Activated naive CD8-positive, alpha-beta T cell (primary cell): Measurements from ENCODE around the gene ZFAND6.
"Not testable (repeated sequence)": the region's sequence is repeated elsewhere in the genome, so short reads cannot be mapped to it uniquely, and the experiment has no call there.

Source experiments
- H3K27ac Mint-ChIP-seq: one replicate; pipeline ENCODE4 v1.8.0; 2021; ENCODE audit warnings: mixed read lengths
- H3K27me3 Mint-ChIP-seq: one replicate; pipeline ENCODE4 v1.8.0; 2021; ENCODE audit warnings: mixed read lengths
- H3K36me3 Mint-ChIP-seq: one replicate; pipeline ENCODE4 v1.8.0; 2021; ENCODE audit warnings: mixed read lengths
- H3K4me1 Mint-ChIP-seq: one replicate; pipeline ENCODE4 v1.8.0; 2021; ENCODE audit warnings: low read depth, mixed read lengths
- H3K4me3 Mint-ChIP-seq: one replicate; pipeline ENCODE4 v1.8.0; 2021; ENCODE audit warnings: mild to moderate bottlenecking, mixed read lengths
- H3K9me3 Mint-ChIP-seq: one replicate; pipeline ENCODE4 v1.8.0; 2021; ENCODE audit warnings: low read depth, mixed read lengths

ZFAND6 gene

GRCh38 chr15:80031841-80032240 lies 27.6 kb upstream of the ZFAND6 start:
- Mint-ChIP-seq H3K27ac (no peak overlapping the region), H3K4me3 (no peak overlapping the region), H3K36me3 (no peaks in the 10 kb centered on the region), H3K27me3 (no peaks in the 10 kb centered on the region), H3K4me1 (peaks cover 9% of the 10 kb centered on the region), H3K9me3 (no peaks in the 10 kb centered on the region)

- Mint-ChIP-seq H3K36me3 (no peaks in the 10 kb centered on the region), H3K9me3 (no peaks in the 10 kb centered on the region), H3K27me3 (no peaks in the 10 kb centered on the region), H3K4me1 (peaks cover 9% of the 10 kb centered on the region), H3K4me3 (no peak overlapping the region), H3K27ac (no peak overlapping the region)
Measured at GRCh38 chr15:80034629-80035028, 24.8 kb upstream of the ZFAND6 start.

GRCh38 chr15:80036071-80036470 lies 23.4 kb upstream of the ZFAND6 start:
- no peaks in the 10 kb centered on the region for H3K9me3 Mint-ChIP-seq
- H3K27me3 Mint-ChIP-seq, result no peaks in the 10 kb centered on the region
- H3K27ac Mint-ChIP-seq, result no peak overlapping the region
- no peaks in the 10 kb centered on the region for H3K36me3 Mint-ChIP-seq
- H3K4me3 Mint-ChIP-seq, result no peak overlapping the region
- H3K4me1 Mint-ChIP-seq, result peaks cover 9% of the 10 kb centered on the region

- H3K27me3 Mint-ChIP-seq, result no peaks in the 10 kb centered on the region
- H3K36me3 Mint-ChIP-seq, result no peaks in the 10 kb centered on the region
- H3K27ac Mint-ChIP-seq, result no peak overlapping the region
- H3K9me3 Mint-ChIP-seq, result no peaks in the 10 kb centered on the region
- no peak overlapping the region for H3K4me3 Mint-ChIP-seq
- H3K4me1 Mint-ChIP-seq, result no peaks in the 10 kb centered on the region
Measured at GRCh38 chr15:80041494-80042253, 17.8 kb upstream of the ZFAND6 start.

GRCh38 chr15:80042568-80042967 lies 16.9 kb upstream of the ZFAND6 start:
- no peak overlapping the region for H3K27ac Mint-ChIP-seq
- H3K9me3 Mint-ChIP-seq, result no peaks in the 10 kb centered on the region
- no peaks in the 10 kb centered on the region for H3K4me1 Mint-ChIP-seq
- no peak overlapping the region for H3K4me3 Mint-ChIP-seq
- no peaks in the 10 kb centered on the region for H3K27me3 Mint-ChIP-seq
- no peaks in the 10 kb centered on the region for H3K36me3 Mint-ChIP-seq

- not testable (repeated sequence) for H3K27me3 Mint-ChIP-seq, H3K27ac Mint-ChIP-seq, H3K9me3 Mint-ChIP-seq, H3K4me3 Mint-ChIP-seq, H3K4me1 Mint-ChIP-seq, H3K36me3 Mint-ChIP-seq
Measured at GRCh38 chr15:80045219-80045618, 14.3 kb upstream of the ZFAND6 start.

GRCh38 chr15:80049046-80049445 lies 10.4 kb upstream of the ZFAND6 start:
- no peak overlapping the region for H3K27ac Mint-ChIP-seq

GRCh38 chr15:80052597-80053304 lies 6.7 kb upstream of the ZFAND6 start:
- Mint-ChIP-seq H3K27ac (no peak overlapping the region), H3K36me3 (no peaks in the 10 kb centered on the region), H3K4me3 (no peak overlapping the region), H3K9me3 (no peaks in the 10 kb centered on the region), H3K4me1 (no peaks in the 10 kb centered on the region), H3K27me3 (no peaks in the 10 kb centered on the region)

More at GRCh38 chr15:80049046-80049445, 10.4 kb upstream of the ZFAND6 start:
- H3K27me3 Mint-ChIP-seq, result no peaks in the 10 kb centered on the region
- H3K36me3 Mint-ChIP-seq, result no peaks in the 10 kb centered on the region
- no peaks in the 10 kb centered on the region for H3K4me1 Mint-ChIP-seq
- no peaks in the 10 kb centered on the region for H3K9me3 Mint-ChIP-seq
- no peak overlapping the region for H3K4me3 Mint-ChIP-seq

GRCh38 chr15:80055933-80056332 lies 3.5 kb upstream of the ZFAND6 start:
- Mint-ChIP-seq H3K27ac (no peak overlapping the region), H3K27me3 (no peaks in the 10 kb centered on the region), H3K4me1 (peaks cover 8% of the 10 kb centered on the region), H3K36me3 (no peaks in the 10 kb centered on the region), H3K9me3 (no peaks in the 10 kb centered on the region), H3K4me3 (no peak overlapping the region)

- Mint-ChIP-seq H3K27me3 (no peaks in the 10 kb centered on the region), H3K36me3 (no peaks in the 10 kb centered on the region), H3K4me3 (peak overlapping the region; percentile 91), H3K9me3 (no peaks in the 10 kb centered on the region), H3K27ac (no peak overlapping the region), H3K4me1 (peaks cover 28% of the 10 kb centered on the region)
Measured at GRCh38 chr15:80058044-80058443, 1.4 kb upstream of the ZFAND6 start.

GRCh38 chr15:80059786-80060355 lies 395 bp downstream of the ZFAND6 start:
- Mint-ChIP-seq H3K27me3 (no peaks in the 10 kb centered on the region), H3K27ac (peak overlapping the region; percentile 93), H3K9me3 (no peaks in the 10 kb centered on the region), H3K4me3 (peak overlapping the region; percentile 93), H3K4me1 (peaks cover 34% of the 10 kb centered on the region), H3K36me3 (no peaks in the 10 kb centered on the region)

- Mint-ChIP-seq H3K4me3 (peak overlapping the region; percentile 93), H3K27me3 (no peaks in the 10 kb centered on the region), H3K27ac (peak overlapping the region; percentile 93), H3K9me3 (no peaks in the 10 kb centered on the region), H3K36me3 (no peaks in the 10 kb centered on the region), H3K4me1 (peaks cover 39% of the 10 kb centered on the region)
Measured at GRCh38 chr15:80060356-80061006, 1.0 kb downstream of the ZFAND6 start.

- Mint-ChIP-seq H3K9me3 (no peaks in the 10 kb centered on the region), H3K27ac (peak overlapping the region; percentile 93), H3K27me3 (no peaks in the 10 kb centered on the region), H3K36me3 (no peaks in the 10 kb centered on the region), H3K4me1 (peaks cover 39% of the 10 kb centered on the region), H3K4me3 (peak overlapping the region; percentile 93)
Measured at GRCh38 chr15:80061582-80061981, 2.1 kb downstream of the ZFAND6 start.

GRCh38 chr15:80066912-80067311 lies 7.4 kb downstream of the ZFAND6 start:
- H3K4me3 Mint-ChIP-seq, result no peak overlapping the region
- H3K27ac Mint-ChIP-seq, result no peak overlapping the region
- H3K27me3 Mint-ChIP-seq, result no peaks in the 10 kb centered on the region
- peaks cover 57% of the 10 kb centered on the region for H3K4me1 Mint-ChIP-seq
- H3K9me3 Mint-ChIP-seq, result no peaks in the 10 kb centered on the region
- no peaks in the 10 kb centered on the region for H3K36me3 Mint-ChIP-seq

- peaks cover 61% of the 10 kb centered on the region for H3K4me1 Mint-ChIP-seq
- no peak overlapping the region for H3K4me3 Mint-ChIP-seq
- H3K9me3 Mint-ChIP-seq, result no peaks in the 10 kb centered on the region
- no peaks in the 10 kb centered on the region for H3K27me3 Mint-ChIP-seq
- no peak overlapping the region for H3K27ac Mint-ChIP-seq
- H3K36me3 Mint-ChIP-seq, result no peaks in the 10 kb centered on the region
Measured at GRCh38 chr15:80068578-80068977, 9.1 kb downstream of the ZFAND6 start.
